ENCODE results near the gene TPP2.

The TPP2 gene

GRCh38 chr13:102642475-102642874 is 45.7 kb downstream of the TPP2 start:
- Histone ChIP-seq H3K9ac (ENCODE audit: low read length) (no peak overlapping the region), H3K4me3 (ENCODE audit: insufficient read depth, low read length, poor library complexity, severe bottlenecking) (no peak overlapping the region), H3F3A (ENCODE audit: insufficient read depth) (no peaks in the 10 kb centered on the region), H3K9me3 (ENCODE audit: insufficient read depth, low read length) (no peaks in the 10 kb centered on the region), H3K27ac (ENCODE audit: low read depth, low read length) (no peak overlapping the region), H3K27me3 (ENCODE audit: low read length) (no peaks in the 10 kb centered on the region), H3K4me2 (ENCODE audit: low read depth, low read length, poor library complexity, severe bottlenecking) (no peak overlapping the region), H4K20me1 (ENCODE audit: low read depth, low read length) (no peaks in the 10 kb centered on the region), H3K9me2 (replicated peaks; ENCODE audit: insufficient read depth, low read length) (no peaks in the 10 kb centered on the region), H2AFZ (ENCODE audit: low read depth, low read length, severe bottlenecking) (no peak overlapping the region), H3K79me2 (ENCODE audit: insufficient read depth, low read length) (no peaks in the 10 kb centered on the region), H3K36me3 (ENCODE audit: low read length) (peaks cover 61% of the 10 kb centered on the region)
- no peak for TF ChIP-seq EZH2phosphoT487 (conservative IDR thresholded peaks at IDR 0.05; ENCODE audit: low read length)

- Histone ChIP-seq H2AFZ (ENCODE audit: low read depth, low read length, severe bottlenecking) (no peak overlapping the region), H3F3A (ENCODE audit: insufficient read depth) (no peaks in the 10 kb centered on the region), H3K27me3 (ENCODE audit: low read length) (no peaks in the 10 kb centered on the region), H3K4me3 (ENCODE audit: insufficient read depth, low read length, poor library complexity, severe bottlenecking) (no peak overlapping the region), H3K4me2 (ENCODE audit: low read depth, low read length, poor library complexity, severe bottlenecking) (no peak overlapping the region), H3K9me3 (ENCODE audit: insufficient read depth, low read length) (no peaks in the 10 kb centered on the region), H3K27ac (ENCODE audit: low read depth, low read length) (no peak overlapping the region), H3K9ac (ENCODE audit: low read length) (no peak overlapping the region), H4K20me1 (ENCODE audit: low read depth, low read length) (no peaks in the 10 kb centered on the region), H3K36me3 (ENCODE audit: low read length) (peaks cover 64% of the 10 kb centered on the region), H3K79me2 (ENCODE audit: insufficient read depth, low read length) (no peaks in the 10 kb centered on the region), H3K9me2 (replicated peaks; ENCODE audit: insufficient read depth, low read length) (no peaks in the 10 kb centered on the region)
- TF ChIP-seq CTCF (IDR thresholded peaks at IDR 0.05; ENCODE audit: insufficient read depth, low read length, poor library complexity, severe bottlenecking) (no peak), EZH2phosphoT487 (conservative IDR thresholded peaks at IDR 0.05; ENCODE audit: low read length) (no peak)
Measured at GRCh38 chr13:102643656-102644055, 46.9 kb downstream of the TPP2 start.

GRCh38 chr13:102645701-102646100 is 48.9 kb downstream of the TPP2 start:
- Histone ChIP-seq H4K20me1 (ENCODE audit: low read depth, low read length) (no peaks in the 10 kb centered on the region), H3K9me3 (ENCODE audit: insufficient read depth, low read length) (no peaks in the 10 kb centered on the region), H2AFZ (ENCODE audit: low read depth, low read length, severe bottlenecking) (no peak overlapping the region), H3K4me3 (ENCODE audit: insufficient read depth, low read length, poor library complexity, severe bottlenecking) (no peak overlapping the region), H3K9me2 (replicated peaks; ENCODE audit: insufficient read depth, low read length) (no peaks in the 10 kb centered on the region), H3F3A (ENCODE audit: insufficient read depth) (0 out of 2 replicates have a peak, but pooled peaks cover 6% of the 10 kb centered on the region), H3K27ac (ENCODE audit: low read depth, low read length) (no peak overlapping the region), H3K27me3 (ENCODE audit: low read length) (no peaks in the 10 kb centered on the region), H3K9ac (ENCODE audit: low read length) (no peak overlapping the region), H3K36me3 (ENCODE audit: low read length) (peaks cover 77% of the 10 kb centered on the region), H3K4me2 (ENCODE audit: low read depth, low read length, poor library complexity, severe bottlenecking) (no peak overlapping the region), H3K79me2 (ENCODE audit: insufficient read depth, low read length) (no peaks in the 10 kb centered on the region)
- TF ChIP-seq CTCF (IDR thresholded peaks at IDR 0.05; ENCODE audit: insufficient read depth, low read length, poor library complexity, severe bottlenecking) (no peak), EZH2phosphoT487 (conservative IDR thresholded peaks at IDR 0.05; ENCODE audit: low read length) (no peak)

- Histone ChIP-seq H3K79me2 (ENCODE audit: insufficient read depth, low read length) (no peaks in the 10 kb centered on the region), H3K4me3 (ENCODE audit: insufficient read depth, low read length, poor library complexity, severe bottlenecking) (no peak overlapping the region), H3K9me3 (ENCODE audit: insufficient read depth, low read length) (no peaks in the 10 kb centered on the region), H2AFZ (ENCODE audit: low read depth, low read length, severe bottlenecking) (no peak overlapping the region), H3K4me2 (ENCODE audit: low read depth, low read length, poor library complexity, severe bottlenecking) (no peak overlapping the region), H3K27me3 (ENCODE audit: low read length) (no peaks in the 10 kb centered on the region), H3K9ac (ENCODE audit: low read length) (no peak overlapping the region), H3K36me3 (ENCODE audit: low read length) (peaks cover 79% of the 10 kb centered on the region), H4K20me1 (ENCODE audit: low read depth, low read length) (no peaks in the 10 kb centered on the region), H3K27ac (ENCODE audit: low read depth, low read length) (no peak overlapping the region), H3F3A (ENCODE audit: insufficient read depth) (0 out of 2 replicates have a peak, but pooled peaks cover 7% of the 10 kb centered on the region), H3K9me2 (replicated peaks; ENCODE audit: insufficient read depth, low read length) (no peaks in the 10 kb centered on the region)
- TF ChIP-seq CTCF (IDR thresholded peaks at IDR 0.05; ENCODE audit: insufficient read depth, low read length, poor library complexity, severe bottlenecking) (no peak), EZH2phosphoT487 (conservative IDR thresholded peaks at IDR 0.05; ENCODE audit: low read length) (no peak)
Measured at GRCh38 chr13:102648046-102648445, 51.3 kb downstream of the TPP2 start.

Data from SU-DHL-6 (cell line).